ENCODE measurements around the gene GPR78.

GRCh38 chr4:8559524-8560264, 20.5 kb upstream of the GPR78 start:
- TF ChIP-seq CTCF (IDR thresholded peaks at IDR 0.05) (no peak), SIN3A (IDR thresholded peaks at IDR 0.05; ENCODE audit: borderline replicate concordance, insufficient read depth, low read depth, low read length) (no peak)
